Measurements from ENCODE around the gene ADAMTS5.

DNA sequence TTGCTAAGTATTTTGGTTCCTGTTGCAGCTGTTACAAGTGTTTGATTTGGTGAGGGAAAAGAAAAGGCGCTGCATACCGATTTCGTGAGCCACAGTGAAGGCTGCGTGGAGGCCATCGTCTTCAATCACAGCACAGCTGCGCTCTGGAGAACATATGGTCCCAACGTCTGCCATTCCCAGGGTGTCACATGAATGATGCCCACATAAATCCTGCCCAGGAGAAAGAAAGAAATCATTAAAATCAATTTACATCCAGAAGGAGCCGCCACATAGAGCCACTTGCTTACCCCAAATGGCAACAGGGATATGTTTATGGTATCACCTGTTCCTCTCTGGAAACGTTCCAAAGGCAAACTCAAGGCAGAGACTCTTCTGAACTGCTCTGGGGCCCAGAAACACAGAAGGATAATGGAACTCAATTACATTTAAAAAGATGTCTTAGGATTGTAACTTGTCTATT lies 12.2 kb downstream of the ADAMTS5 start:
- TF ChIP-seq, protein P1, sequence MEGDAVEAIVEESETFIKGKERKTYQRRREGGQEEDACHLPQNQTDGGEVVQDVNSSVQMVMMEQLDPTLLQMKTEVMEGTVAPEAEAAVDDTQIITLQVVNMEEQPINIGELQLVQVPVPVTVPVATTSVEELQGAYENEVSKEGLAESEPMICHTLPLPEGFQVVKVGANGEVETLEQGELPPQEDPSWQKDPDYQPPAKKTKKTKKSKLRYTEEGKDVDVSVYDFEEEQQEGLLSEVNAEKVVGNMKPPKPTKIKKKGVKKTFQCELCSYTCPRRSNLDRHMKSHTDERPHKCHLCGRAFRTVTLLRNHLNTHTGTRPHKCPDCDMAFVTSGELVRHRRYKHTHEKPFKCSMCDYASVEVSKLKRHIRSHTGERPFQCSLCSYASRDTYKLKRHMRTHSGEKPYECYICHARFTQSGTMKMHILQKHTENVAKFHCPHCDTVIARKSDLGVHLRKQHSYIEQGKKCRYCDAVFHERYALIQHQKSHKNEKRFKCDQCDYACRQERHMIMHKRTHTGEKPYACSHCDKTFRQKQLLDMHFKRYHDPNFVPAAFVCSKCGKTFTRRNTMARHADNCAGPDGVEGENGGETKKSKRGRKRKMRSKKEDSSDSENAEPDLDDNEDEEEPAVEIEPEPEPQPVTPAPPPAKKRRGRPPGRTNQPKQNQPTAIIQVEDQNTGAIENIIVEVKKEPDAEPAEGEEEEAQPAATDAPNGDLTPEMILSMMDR (IDR thresholded peaks at IDR 0.05): no peak
- no peak for TF ChIP-seq EP300 (IDR thresholded peaks at IDR 0.05)
- TF ChIP-seq POLR2A (IDR thresholded peaks at IDR 0.05): no peak
- no peak for TF ChIP-seq POLR2AphosphoS5 (IDR thresholded peaks at IDR 0.05)
